ENCODE measurements around the gene ABO.

DNA sequence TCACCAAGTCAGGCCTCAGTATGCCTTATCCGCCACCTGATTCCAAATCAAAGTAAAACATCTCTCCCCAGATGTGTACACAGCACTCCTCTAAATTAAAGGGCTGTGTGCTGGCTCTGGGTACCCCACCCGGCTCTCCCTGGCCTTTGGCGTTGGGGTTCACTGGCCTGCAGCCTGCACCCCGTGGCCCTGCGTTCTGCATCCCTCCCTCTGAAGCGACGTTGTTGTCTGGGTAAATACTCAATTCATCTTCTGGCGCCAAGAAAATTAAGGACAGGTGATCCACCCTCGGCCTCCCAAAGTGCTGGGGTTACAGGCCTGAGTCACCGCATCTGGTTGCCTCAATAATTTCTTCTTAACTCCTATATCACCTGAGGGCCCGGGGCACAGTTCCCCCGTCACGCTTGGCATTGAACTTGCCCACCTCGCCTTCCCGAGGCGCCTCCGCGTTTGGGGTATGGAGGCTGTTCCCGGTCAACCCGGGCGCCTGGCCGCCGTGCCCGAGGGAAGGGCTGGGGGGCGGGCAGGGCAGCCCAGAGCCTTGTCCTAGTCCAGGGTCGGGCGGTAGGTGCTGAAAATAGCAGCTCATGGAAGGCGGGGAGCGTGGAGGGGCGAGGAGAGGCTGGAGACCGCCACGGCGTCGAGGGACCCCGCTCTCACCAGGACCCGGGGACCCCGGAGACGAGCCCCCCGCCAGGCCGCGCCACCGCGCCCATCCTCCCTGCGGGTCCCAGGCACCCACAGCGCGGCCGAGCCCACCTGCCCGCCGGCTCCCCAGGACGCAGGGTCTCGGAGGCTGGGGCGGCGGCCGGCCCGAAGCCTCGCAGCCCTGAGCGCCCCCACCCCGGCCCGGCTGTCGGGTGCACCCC, 531 bp downstream of the ABO start:
- TF ChIP-seq POLR2A (IDR thresholded peaks at IDR 0.05) (no peak), EP300 (IDR thresholded peaks at IDR 0.05) (no peak)
- TF ChIP-seq, protein P1, sequence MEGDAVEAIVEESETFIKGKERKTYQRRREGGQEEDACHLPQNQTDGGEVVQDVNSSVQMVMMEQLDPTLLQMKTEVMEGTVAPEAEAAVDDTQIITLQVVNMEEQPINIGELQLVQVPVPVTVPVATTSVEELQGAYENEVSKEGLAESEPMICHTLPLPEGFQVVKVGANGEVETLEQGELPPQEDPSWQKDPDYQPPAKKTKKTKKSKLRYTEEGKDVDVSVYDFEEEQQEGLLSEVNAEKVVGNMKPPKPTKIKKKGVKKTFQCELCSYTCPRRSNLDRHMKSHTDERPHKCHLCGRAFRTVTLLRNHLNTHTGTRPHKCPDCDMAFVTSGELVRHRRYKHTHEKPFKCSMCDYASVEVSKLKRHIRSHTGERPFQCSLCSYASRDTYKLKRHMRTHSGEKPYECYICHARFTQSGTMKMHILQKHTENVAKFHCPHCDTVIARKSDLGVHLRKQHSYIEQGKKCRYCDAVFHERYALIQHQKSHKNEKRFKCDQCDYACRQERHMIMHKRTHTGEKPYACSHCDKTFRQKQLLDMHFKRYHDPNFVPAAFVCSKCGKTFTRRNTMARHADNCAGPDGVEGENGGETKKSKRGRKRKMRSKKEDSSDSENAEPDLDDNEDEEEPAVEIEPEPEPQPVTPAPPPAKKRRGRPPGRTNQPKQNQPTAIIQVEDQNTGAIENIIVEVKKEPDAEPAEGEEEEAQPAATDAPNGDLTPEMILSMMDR (IDR thresholded peaks at IDR 0.05): no peak

All from ovary (tissue), 3 donors.